Measurements from ENCODE around the gene PIK3C2G. TPM values are rescaled to one million over a fixed set of nuclear protein-coding genes. Genes with fewer than 3 reads are reported as not detected.
"Not testable (repeated sequence)": the region's sequence is repeated elsewhere in the genome, so short reads cannot be mapped to it uniquely, and the experiment has no call there.

Gene PIK3C2G
- total RNA-seq, 2 experiments from 2014 or later = not detected

DNA sequence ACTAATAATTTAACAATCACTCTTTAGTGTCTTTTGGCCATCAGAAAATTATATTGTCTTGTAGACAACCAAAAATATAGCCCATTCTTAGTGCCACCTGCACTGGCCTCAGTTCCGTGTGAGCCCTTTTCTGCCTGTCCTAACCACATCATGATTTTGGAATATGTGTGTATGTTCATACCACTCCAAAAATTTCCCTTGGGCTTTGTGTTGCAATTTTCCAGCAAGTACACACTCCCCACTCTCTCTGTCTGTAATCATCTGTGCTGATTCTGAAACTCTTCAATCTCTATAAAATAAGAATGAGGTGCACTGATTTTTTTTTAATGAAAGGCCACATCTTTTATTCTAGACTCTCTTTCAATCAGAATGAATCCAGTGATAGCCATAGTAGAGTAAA, 196.0 kb downstream of the PIK3C2G start:
- CTCF ChIA-PET = no interaction called here
- POLR2A ChIA-PET = no interaction called here

- CTCF ChIA-PET = no interaction called here
- POLR2A ChIA-PET = no interaction called here
Observed at GRCh38 chr12:18461758-18462157, 200.4 kb downstream of the PIK3C2G start.

DNA sequence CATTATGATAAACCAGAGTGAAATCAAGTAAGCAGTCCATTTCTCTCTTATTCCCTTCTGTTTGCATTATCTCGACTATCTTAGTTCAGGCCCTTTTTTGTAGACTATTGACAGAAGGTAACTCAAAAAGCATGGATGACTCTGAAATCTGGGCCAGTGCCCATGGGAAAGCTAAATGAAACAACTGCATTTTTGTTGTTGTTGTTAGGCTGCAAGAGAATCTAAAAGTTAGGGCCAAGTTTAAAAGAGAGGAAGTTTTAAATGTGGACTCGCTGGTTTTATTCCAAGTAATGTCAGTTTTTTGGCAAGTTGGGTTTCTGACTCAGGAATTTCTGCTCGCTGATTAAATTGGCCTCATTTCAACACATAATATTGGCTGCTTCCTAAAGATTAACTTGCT, 201.1 kb downstream of the PIK3C2G start:
- CTCF ChIA-PET = no interaction called here
- POLR2A ChIA-PET = no interaction called here

GRCh38 chr12:18467620-18468245, 206.4 kb downstream of the PIK3C2G start:
- CTCF ChIA-PET = no interaction called here
- POLR2A ChIA-PET = no interaction called here

GRCh38 chr12:18468246-18469075, 207.1 kb downstream of the PIK3C2G start:
- CTCF ChIA-PET = no interaction called here
- POLR2A ChIA-PET = no interaction called here

DNA sequence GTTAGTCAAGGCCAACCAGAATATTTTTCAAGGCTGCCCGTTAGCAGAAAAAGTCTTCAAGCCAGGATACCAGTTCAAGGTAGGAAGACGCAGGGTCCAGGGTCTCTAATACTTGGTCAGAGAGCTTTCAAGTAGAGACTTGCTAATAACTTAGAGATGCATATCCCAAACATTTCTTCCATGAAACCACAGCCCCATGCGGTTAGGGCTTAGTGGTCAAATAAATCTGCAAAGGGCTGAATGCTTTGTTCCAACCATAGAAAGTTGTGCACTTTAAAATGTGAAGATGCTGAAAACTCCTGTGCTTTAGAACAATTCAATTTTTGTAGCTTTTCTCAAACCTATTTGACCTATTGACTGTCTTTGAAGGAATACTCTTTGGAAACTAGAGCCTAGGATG, 208.9 kb downstream of the PIK3C2G start:
- CTCF ChIA-PET = no interaction called here
- POLR2A ChIA-PET = no interaction called here

- CTCF ChIA-PET = no interaction called here
- POLR2A ChIA-PET = no interaction called here
Observed at GRCh38 chr12:18472304-18472703, 211.0 kb downstream of the PIK3C2G start.

DNA sequence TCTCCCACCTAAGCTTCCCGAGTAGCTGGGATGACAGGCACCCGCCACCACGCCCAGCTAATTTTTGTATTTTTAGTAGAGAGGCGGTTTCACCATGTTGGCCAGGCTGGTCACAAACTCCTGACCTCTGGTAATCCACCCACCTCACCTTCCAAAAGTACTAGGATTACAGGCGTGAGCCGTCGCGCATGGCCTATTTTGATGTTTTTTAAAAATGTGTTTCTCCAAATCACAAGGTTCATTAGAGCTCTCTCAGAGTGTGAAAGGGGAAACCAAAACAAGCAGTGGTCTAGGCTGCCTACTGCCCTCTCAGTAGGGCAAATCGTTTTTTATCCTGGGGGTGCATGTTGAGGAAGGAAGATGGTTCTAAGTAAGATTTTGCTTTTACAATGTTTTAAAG, 211.5 kb downstream of the PIK3C2G start:
- POLR2A ChIA-PET = no interaction called here
- CTCF ChIA-PET = no interaction called here

DNA sequence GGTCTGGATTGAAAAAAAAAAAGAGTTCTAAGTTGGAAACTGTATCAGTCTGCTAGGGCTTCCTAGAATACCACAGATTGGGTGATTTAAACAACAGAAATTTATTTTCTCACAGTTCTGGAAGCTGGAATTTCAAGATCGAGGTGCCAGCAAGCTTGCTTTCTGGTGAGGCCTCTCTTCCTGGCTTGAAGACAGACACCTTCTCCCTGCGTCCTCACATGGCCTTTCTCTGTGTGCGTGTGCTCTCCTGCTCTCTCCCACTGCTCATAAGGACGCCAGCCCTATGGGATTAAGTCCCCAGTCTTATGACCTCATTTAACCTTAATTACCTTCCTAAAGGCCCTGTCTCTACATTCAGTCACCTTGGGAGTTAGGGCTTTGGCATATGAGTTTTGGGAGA, 215.5 kb downstream of the PIK3C2G start:
- CTCF ChIA-PET = no interaction called here
- POLR2A ChIA-PET = no interaction called here

GRCh38 chr12:18479256-18479655, 217.9 kb downstream of the PIK3C2G start:
- POLR2A ChIA-PET = no interaction called here
- CTCF ChIA-PET = no interaction called here

DNA sequence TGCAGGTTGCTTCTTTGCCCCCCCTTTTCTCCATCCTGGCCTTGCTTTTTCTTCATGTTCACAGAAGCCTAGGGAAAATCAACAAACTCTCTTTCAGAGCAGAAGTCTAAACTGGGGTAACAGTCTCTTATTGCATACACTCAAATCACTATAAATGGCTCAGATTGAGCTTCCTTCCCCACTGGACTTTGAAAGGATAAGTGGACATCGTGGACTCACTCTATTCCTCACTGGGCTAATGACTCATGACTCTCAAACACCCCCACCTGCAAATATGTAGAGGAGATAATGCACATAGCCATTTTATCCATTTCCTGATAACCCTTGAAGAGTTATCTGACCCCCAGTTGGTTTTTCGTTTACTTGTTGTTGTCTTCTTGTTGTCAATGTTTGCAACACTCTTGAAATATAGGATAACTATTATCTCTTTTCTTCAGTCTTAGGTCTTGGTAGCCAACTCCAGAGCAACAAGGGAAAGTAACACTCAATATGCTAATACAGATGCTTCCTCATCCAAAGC, 221.3 kb downstream of the PIK3C2G start:
- ChIA-PET CTCF (no interaction called here), POLR2A (no interaction called here)

GRCh38 chr12:18483698-18484325, 222.5 kb downstream of the PIK3C2G start:
- ChIA-PET CTCF (no interaction called here), POLR2A (no interaction called here)

DNA sequence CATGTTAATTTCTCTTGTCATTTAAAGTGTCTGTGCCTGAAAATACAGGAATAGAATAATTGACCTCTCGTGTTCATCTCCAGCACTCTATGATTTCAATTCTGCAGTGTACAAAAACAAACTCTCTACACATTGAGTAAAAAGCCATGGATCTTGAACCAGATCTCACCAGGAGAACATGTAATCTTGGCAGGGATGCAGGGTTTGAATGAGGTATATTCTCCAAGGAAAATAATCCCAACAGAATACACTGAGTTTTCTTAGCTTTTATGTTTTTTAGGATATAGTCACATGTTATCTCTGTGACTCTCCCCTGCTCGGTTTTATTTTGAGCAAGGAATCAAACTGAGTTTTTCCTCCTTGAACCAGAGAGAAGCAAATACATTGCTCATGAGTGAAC, 224.7 kb downstream of the PIK3C2G start:
- ChIA-PET POLR2A (interaction anchor here (0.7 kb wide), 1 partner anchor 33 kb away, joined by 3 read pairs; no protein-coding TSS in a partner anchor), CTCF (no interaction called here)

DNA sequence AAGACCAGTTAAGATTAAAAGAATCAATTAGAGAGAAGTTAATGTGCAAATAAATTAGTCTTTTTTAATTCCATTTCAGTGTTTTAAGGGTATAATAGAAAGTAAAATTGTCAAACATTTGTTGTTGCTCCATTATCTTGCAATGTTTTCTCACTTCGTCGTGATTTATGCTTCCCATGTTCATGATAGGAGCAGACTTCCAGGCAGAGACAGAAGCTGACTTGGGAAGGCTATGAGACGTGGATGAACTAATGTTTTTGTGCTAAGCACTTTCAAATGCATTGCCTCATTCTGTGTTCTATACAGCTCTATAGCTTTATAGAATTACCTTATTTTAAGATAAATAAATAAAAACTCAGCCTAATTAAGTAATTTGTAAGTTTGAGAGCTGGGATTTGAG, 226.2 kb downstream of the PIK3C2G start:
- CTCF ChIA-PET = no interaction called here
- POLR2A ChIA-PET = no interaction called here

DNA sequence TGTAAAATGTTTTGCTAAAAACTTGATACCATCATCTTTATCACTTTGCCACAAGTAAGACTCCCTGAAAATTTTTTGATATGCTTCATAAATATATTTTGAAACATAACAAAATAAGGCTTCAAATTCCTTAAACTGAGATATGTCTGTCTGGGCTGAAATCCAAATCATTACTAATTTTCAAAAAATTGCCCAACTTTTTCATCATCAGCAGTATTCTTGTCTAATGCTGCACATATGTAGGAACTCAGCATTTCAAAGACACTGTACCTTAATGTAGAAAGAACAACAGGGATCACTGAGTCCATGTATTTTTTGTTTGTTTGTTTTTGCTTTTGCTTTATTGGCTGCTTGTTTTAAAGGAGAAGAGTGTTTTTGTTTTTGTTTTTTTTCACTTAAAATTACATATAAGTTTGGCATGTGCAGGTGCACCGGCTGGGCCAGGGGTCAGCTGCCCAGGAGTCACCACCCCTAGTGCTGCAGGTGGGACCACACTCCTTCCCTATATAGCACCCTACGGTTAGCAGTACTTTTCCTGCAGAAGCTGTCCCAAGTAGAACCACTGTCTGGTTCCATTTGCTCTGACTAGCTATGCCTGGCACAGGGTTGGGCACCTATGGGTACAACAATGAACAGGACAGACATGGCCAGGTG, 231.2 kb downstream of the PIK3C2G start:
- CTCF ChIA-PET = no interaction called here
- POLR2A ChIA-PET = no interaction called here

DNA sequence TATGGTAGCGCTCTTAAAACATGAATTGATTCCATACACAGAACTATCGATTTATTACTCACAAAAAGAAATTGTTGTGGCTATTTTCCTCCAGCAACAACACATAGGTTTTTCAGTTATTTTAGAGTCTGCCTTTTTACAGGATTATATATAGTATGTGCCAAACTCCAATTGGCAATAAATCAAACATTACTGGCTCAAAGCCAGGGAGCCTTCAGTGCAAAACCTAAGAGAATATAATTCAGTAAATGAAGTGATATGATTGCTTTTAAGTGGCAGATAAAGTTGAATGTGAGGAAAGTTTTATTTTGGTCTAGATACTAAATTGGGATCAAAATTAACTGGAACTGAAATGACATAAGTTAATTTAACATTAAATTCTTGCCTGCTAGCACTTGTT, 234.8 kb downstream of the PIK3C2G start:
- CTCF ChIA-PET = no interaction called here
- POLR2A ChIA-PET = no interaction called here

GRCh38 chr12:18500160-18500574, 238.8 kb downstream of the PIK3C2G start:
- POLR2A ChIA-PET, CTCF ChIA-PET: not testable (repeated sequence)

DNA sequence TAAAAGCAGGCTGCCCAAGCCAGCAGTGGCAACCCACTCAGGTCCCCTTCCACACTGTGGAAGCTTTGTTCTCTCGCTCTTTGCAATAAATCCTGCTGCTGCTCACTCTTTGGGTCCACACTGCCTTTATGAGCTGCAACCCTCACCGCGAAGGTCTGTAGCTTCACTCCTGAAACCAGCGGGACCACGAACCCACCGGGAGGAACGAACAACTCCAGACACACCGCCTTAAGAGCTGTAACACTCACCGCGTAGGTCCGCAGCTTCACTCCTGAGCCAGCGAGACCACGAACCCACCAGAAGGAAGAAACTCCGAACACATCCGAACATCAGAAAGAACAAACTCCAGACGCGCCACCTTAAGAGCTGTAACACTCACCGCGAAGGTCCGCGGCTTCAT, 239.4 kb downstream of the PIK3C2G start:
- POLR2A ChIA-PET, CTCF ChIA-PET: not testable (repeated sequence)

DNA sequence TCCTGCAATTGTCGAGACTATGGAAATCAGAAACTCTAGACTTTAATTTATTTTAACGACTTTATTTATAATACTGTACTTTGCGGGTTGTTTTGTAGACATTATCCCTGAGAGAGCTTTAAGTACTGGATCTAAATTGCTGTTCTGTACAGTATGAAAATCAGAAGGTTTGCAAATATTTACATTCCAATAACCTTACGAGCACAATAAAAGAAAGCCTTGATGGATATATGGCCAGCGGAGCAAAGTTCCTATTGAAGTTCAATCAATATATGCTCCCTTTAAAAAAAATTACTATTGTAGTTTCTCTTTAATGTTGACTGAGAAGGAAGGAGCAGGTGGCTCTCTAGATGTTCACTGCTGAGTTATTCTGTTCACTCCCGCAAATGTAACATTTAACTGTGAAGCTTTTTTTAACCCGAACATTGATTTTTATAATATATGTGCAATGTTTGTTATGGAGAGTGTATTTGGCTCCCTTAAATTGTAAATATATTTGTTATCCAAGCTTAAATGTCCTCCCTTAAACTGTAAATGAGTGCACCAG, 241.2 kb downstream of the PIK3C2G start:
- POLR2A ChIA-PET = no interaction called here
- CTCF ChIA-PET = no interaction called here

- CTCF ChIA-PET = no interaction called here
- POLR2A ChIA-PET = no interaction called here
Observed at GRCh38 chr12:18521461-18521860, 260.1 kb downstream of the PIK3C2G start.

GRCh38 chr12:18522806-18523205, 261.5 kb downstream of the PIK3C2G start:
- POLR2A ChIA-PET = no interaction called here

More at GRCh38 chr12:18522806-18523205, 261.5 kb downstream of the PIK3C2G start:
- CTCF ChIA-PET = no interaction called here

All from activated CD8-positive, alpha-beta memory T cell treated with anti-CD3 and anti-CD28 coated beads for 36 hours (primary cell).